ENCODE measurements around the gene MAPKAP1. TPM values are rescaled to one million over a fixed set of nuclear protein-coding genes. Genes with fewer than 3 reads are reported as not detected.
"Not testable (repeated sequence)": the region's sequence is repeated elsewhere in the genome, so short reads cannot be mapped to it uniquely, and the experiment has no call there.

Gene MAPKAP1
- total RNA-seq, 1 donor from 2014 or later, result 35.9 TPM

GRCh38 chr9:125407974-125408900 is 298.8 kb downstream of the MAPKAP1 start:
- DNase-seq (ENCODE audit: low spot score in 2 of 2) (peak; percentile 79 to 94), FAIRE-seq (no peak)

GRCh38 chr9:125407432-125407973 is 299.5 kb downstream of the MAPKAP1 start:
- DNase-seq (ENCODE audit: low spot score in 2 of 2), result no peak
- FAIRE-seq, result no peak

DNA sequence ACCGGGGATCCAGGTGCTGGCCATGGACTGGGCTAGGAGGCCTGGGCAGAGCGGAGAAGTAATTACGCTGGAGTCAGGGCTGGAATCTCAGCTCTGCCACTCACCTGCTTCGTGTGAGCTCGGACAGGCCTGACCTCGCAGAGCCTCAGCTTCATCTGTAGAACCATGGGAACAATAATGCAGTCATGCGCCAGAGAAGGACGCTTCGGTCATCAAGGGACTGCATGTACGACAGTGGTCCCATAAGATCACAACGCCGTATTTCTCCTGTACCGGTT is 300.3 kb downstream of the MAPKAP1 start:
- FAIRE-seq (no peak), DNase-seq (ENCODE audit: low spot score in 2 of 2) (no peak)

DNA sequence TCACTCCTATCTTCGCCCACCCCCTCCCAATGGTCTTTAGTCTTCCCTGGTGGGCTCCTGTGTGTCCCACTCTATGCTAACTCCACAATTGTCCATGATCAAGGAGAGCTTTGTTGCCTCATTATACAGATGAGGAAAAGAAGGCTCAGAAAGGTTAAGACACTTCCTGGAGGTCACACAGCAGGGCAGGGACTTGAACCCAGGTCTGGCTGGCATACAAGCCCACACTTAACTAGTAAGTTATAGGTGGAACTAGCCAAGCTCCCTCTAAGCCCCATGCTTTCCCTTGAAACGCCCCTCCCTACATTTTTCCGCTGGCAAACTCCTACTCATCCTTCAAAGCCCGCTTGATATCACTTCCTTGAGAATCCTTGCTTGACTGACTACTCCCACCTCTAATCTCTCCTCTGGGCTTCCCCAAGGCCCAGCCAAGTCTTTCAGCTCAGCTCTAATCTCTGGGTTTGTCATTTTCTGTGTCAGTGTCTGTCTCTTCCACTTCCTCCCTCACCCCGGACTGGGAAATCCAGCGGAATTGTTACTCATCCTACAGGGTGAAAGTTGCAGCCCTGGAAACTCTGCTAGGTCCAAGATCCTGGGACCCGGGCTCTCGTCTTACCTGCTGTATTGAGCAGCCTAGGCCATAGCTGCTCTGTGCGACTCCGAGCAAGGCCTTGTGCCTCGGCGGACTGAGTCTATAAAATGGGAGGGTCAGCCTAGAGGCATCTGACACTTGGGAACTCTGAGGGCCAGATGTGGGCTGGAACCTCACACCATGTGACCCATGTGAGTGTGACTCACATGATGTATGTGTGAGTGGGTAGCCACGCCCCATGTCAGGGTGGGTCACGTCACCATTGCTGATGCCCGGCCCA is 300.8 kb downstream of the MAPKAP1 start:
- DNase-seq (ENCODE audit: low spot score in 2 of 2) (no peak), FAIRE-seq (no peak)

- FAIRE-seq, result no peak
- DNase-seq (ENCODE audit: low spot score in 2 of 2), result no peak
Observed at GRCh38 chr9:125404733-125405132, 302.3 kb downstream of the MAPKAP1 start.

- no peak for FAIRE-seq
- no peak for DNase-seq (ENCODE audit: low spot score in 2 of 2)
Observed at GRCh38 chr9:125400725-125401716, 306.0 kb downstream of the MAPKAP1 start.

DNA sequence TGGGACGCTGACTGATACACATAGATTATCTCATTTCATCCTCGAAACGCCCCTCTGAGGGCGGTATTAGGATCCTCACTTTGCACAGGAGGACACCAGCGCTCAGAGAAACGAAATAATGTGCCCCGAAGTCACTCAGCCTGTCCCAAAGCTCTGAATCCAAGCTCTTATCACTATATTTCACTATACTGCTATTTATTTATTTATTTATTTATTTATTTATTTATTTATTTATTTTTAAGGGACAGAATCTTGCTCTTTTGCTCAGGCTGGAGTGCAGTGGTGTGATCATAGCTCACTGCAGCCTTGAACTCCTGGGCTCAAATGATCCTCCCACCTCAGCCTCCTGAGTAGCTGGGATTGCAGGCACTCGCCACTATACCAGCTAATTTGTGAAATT is 306.8 kb downstream of the MAPKAP1 start:
- not testable (repeated sequence) for DNase-seq (ENCODE audit: low spot score in 2 of 2); FAIRE-seq

DNA sequence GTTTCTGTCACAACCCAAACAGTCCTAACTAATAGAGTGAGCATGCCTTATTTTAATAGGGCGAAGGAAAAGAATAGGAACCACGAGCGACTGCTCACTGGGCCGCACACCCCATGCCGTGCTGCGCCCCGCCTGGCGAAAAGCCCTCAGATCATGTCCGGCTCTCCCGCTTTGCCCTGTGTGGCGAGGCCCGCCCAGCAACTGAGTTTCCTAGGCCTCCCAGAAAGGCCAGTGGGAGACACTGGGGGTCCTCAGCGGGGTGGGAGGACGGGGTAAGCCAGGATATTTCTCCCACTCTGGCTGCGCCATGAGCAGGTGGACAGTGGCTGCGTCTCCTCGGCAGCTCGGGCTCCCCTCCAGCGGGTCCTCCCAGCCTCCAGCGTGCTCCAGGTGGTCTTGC is 307.3 kb downstream of the MAPKAP1 start:
- DNase-seq (ENCODE audit: low spot score in 2 of 2), result no peak
- no peak for FAIRE-seq

- DNase-seq (ENCODE audit: low spot score in 2 of 2) (no peak), FAIRE-seq (no peak)
Observed at GRCh38 chr9:125399165-125399564, 307.8 kb downstream of the MAPKAP1 start.

DNA sequence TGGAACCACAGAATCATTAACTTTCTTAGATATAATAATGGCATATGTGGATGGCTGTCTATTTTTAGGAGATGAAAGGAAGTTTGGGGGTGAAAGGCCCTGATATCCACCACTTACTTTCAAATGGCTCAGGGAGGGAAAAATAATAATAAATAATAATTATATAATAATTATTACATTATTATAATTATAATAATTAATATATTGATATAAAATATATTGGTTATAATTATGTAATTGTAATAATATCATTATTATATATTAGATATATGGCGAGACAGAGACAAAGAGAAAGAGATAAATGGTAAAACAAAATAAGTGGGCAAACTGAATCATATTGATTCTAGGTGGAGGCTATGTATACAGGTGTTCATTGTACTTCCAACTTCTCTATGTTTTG is 308.8 kb downstream of the MAPKAP1 start:
- DNase-seq (ENCODE audit: low spot score in 2 of 2) (no peak), FAIRE-seq (no peak)

DNA sequence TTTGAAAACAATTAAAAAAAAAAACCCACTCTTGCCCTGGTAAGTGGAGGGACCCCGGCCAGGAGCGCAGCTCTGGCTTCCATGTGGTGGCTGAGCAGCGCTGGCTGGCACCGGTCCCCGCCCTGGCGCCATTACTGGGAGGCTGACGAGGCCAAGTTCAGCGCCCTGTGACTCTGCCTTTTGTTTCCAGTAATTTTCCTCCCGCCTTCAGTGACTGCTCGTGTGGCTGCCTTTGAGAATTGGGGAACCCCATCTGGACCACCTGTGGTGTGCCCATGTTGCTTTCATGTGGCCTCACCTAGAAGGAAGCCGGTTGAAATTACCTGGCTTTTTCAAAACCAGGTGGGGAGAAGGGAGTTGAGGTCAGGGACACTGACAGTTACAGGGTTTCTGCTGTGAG is 309.3 kb downstream of the MAPKAP1 start:
- DNase-seq (ENCODE audit: low spot score in 2 of 2) (no peak), FAIRE-seq (no peak)

- no peak for DNase-seq (ENCODE audit: low spot score in 2 of 2)
- no peak for FAIRE-seq
Observed at GRCh38 chr9:125396799-125397198, 310.2 kb downstream of the MAPKAP1 start.

DNA sequence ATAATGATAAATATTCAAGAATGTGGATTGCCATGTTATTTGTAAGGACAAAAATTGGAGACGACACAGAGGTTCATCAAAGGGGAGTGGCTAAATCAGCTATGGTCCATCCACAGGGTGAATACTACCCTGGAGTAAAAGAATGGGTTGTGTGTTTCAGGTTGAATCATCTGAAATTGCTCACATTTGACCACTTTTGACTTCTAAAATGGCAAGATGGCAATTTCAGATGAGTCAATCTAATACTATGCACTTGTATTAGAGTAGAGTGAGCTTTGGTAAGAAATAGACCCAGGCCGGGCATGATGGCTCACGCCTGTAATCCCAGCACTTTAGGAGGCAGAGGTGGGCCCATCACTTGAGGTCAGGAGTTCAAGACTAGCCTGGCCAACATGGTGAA is 313.6 kb downstream of the MAPKAP1 start:
- no peak for FAIRE-seq

DNA sequence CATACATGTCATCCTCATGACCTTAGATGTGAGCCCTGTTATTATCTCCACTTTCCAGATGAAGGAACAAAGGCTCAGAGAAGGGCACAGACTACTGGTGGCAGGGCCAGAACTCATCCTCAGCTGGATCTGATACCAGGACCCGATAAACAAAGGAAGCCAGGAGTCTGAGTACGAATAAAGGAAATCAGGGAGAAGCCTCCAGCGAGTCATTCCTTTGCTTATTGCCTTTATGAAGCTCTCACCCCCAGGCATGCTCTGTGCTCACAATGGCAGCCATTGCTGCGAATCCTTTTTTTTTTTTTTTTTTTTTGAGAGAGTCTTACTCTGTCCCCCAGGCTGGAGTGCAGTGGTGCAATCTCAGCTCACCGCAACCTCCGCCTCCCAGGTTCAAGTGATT is 315.3 kb downstream of the MAPKAP1 start:
- FAIRE-seq (no peak), DNase-seq (ENCODE audit: low spot score in 2 of 2) (no peak)

More for the DNA sequence above, 313.6 kb downstream of the MAPKAP1 start:
- DNase-seq (ENCODE audit: low spot score in 2 of 2), result no peak

DNA sequence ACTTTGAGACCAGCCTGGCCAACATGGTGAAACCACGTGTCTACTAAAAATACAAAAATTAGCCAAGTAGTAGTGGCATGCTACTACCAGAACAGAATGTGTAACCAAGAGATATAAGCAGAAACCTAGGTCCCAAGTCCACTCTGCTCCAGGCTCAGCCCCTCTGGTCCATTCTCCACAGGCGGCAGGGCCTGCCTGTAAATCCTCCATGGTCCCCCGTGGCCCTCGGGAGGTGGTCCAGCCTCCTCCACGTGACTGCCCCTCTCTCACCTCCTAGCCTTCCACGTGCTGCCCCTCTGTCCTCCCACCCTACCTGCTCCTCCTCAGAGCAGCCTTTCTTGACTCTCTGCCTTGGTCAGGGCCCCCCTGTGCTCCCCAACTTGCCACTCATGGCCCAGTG is 318.0 kb downstream of the MAPKAP1 start:
- FAIRE-seq, result no peak
- DNase-seq (ENCODE audit: low spot score in 2 of 2), result no peak

DNA sequence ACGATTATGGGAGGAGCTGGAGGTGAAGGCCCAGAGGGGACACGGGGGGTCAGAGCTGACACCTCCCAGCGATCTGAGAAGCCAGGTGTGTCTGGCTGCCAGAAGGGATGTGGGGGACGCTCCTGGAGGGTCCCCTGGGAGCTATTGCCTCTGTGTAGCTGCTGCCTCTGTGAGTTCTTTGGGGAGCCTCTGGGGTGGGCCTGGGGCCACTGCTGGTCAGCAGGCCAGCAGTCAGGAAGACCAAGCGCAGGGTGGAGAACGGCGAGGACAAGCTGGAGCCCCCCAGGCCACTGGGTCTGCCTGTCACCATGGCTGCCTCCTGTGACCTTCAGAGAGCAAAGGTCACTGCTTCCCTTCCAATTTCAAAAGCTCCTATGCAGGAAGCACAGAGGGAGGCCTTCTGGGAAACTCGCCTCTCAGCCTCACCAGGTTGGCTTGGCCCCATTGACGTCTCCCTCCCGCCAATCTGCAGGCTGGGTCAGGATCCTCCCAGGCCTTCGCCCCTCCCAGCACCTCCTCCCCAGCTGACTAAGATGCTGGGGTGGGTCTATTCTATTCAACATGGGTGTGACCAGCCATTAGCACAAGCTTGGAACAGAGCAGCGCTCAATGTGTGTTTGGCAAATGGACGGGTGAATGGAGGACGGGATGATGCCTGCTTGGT is 319.0 kb downstream of the MAPKAP1 start:
- FAIRE-seq, result no peak
- no peak for DNase-seq (ENCODE audit: low spot score in 2 of 2)

All from frontal cortex (tissue), 4 donors.